Measurements from ENCODE around the gene UBE3B.

Gene UBE3B

DNA sequence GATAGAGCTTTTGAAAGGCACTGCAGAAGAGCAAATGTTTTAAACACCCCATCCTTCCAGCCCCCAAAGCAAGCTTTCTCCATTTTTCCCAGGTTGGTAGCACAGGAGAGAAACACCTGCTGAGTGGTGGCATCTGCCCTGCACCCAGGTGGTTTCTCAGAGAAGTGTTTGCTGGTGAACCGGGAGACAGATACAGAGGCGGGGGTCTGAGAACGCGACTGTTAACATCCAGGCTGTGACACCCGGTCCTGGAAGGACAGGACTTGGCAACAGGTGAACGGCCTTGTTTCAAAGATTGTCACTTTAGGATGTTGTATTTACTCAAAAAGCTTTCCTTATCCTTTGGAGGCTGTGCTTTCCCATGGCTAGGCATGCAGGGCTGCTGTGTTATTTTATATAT lies 77.3 kb downstream of the UBE3B start:
- no peak overlapping the region for H2AK5ac ChIP-seq (ENCODE audit: low read length, severe bottlenecking)
- H4K91ac ChIP-seq (ENCODE audit: low read length) = no peak overlapping the region
- H3K18ac ChIP-seq (ENCODE audit: low read depth in 1 of 2, low read length in 2 of 2) = no peak overlapping the region
- H3K4me1 ChIP-seq (ENCODE audit: control insufficient read depth, insufficient read depth, low read depth, low read length) = peaks cover 22% of the 10 kb centered on the region
- WGBS = 100% methylated on average over 6 of the region's 6 CpGs
- H3K23ac ChIP-seq (ENCODE audit: low read length in 2 of 2) = no peak overlapping the region
- no peak overlapping the region for H3K27ac ChIP-seq (ENCODE audit: low read length, poor library complexity, severe bottlenecking)
- no peak for DNase-seq
- H3K27me3 ChIP-seq (ENCODE audit: control insufficient read depth in 1 of 2, insufficient read depth in 1 of 2, low read length in 2 of 2) = peaks cover 19 to 54% of the 10 kb centered on the region in 2 experiments
- H3K4ac ChIP-seq (ENCODE audit: low read depth in 1 of 2, low read length in 2 of 2) = no peak overlapping the region
- H2BK120ac ChIP-seq (ENCODE audit: low read depth, low read length) = no peak overlapping the region
- no peak overlapping the region for H3K14ac ChIP-seq (ENCODE audit: low read length in 2 of 2)
- H2AFZ ChIP-seq (ENCODE audit: low read depth, low read length) = no peak overlapping the region
- H4K8ac ChIP-seq (ENCODE audit: low read length) = no peak overlapping the region
- H2BK12ac ChIP-seq (ENCODE audit: low read length in 2 of 2) = no peak overlapping the region
- no peak overlapping the region for H3K4me3 ChIP-seq (ENCODE audit: insufficient read depth in 1 of 2, low read depth in 1 of 2, low read length in 2 of 2)
- H2BK15ac ChIP-seq (ENCODE audit: low read depth, poor library complexity, severe bottlenecking) = no peak overlapping the region
- no peak overlapping the region for H2BK5ac ChIP-seq (ENCODE audit: low read depth, low read length, poor library complexity, severe bottlenecking)
- H3K9me3 ChIP-seq (ENCODE audit: control insufficient read depth, low read length) = no peaks in the 10 kb centered on the region
- no peak overlapping the region for H3K9ac ChIP-seq (ENCODE audit: low read length)
- H3K79me1 ChIP-seq (replicated peaks; ENCODE audit: low read length, poor library complexity, severe bottlenecking) = no peaks in the 10 kb centered on the region
- H3K4me2 ChIP-seq (ENCODE audit: low read length, poor library complexity, severe bottlenecking) = no peak overlapping the region
- peaks cover 6% of the 10 kb centered on the region in 2 experiments for H3K36me3 ChIP-seq (ENCODE audit: control insufficient read depth in 1 of 2, insufficient read depth in 2 of 2, low read depth in 1 of 2, low read length in 2 of 2)

- no peak overlapping the region for H4K8ac ChIP-seq (ENCODE audit: low read length)
- no peak overlapping the region for H3K4ac ChIP-seq (ENCODE audit: low read depth in 1 of 2, low read length in 2 of 2)
- H3K36me3 ChIP-seq (ENCODE audit: control insufficient read depth in 1 of 2, insufficient read depth in 2 of 2, low read depth in 1 of 2, low read length in 2 of 2) = peaks cover 6% of the 10 kb centered on the region in 2 experiments
- H3K4me3 ChIP-seq (ENCODE audit: insufficient read depth in 1 of 2, low read depth in 1 of 2, low read length in 2 of 2) = no peak overlapping the region
- no peak overlapping the region for H3K18ac ChIP-seq (ENCODE audit: low read depth in 1 of 2, low read length in 2 of 2)
- H2BK15ac ChIP-seq (ENCODE audit: low read depth, poor library complexity, severe bottlenecking) = no peak overlapping the region
- no peak overlapping the region for H2BK120ac ChIP-seq (ENCODE audit: low read depth, low read length)
- H3K23ac ChIP-seq (ENCODE audit: low read length in 2 of 2) = no peak overlapping the region
- peaks cover 16% of the 10 kb centered on the region for H3K4me1 ChIP-seq (ENCODE audit: control insufficient read depth, insufficient read depth, low read depth, low read length)
- no peak overlapping the region for H2BK5ac ChIP-seq (ENCODE audit: low read depth, low read length, poor library complexity, severe bottlenecking)
- H3K4me2 ChIP-seq (ENCODE audit: low read length, poor library complexity, severe bottlenecking) = no peak overlapping the region
- H3K9me3 ChIP-seq (ENCODE audit: control insufficient read depth, low read length) = no peaks in the 10 kb centered on the region
- no peak overlapping the region for H3K27ac ChIP-seq (ENCODE audit: low read length, poor library complexity, severe bottlenecking)
- no peak overlapping the region for H4K91ac ChIP-seq (ENCODE audit: low read length)
- H2BK12ac ChIP-seq (ENCODE audit: low read length in 2 of 2) = no peak overlapping the region
- no peak for DNase-seq
- no peak overlapping the region for H2AK5ac ChIP-seq (ENCODE audit: low read length, severe bottlenecking)
- H3K79me1 ChIP-seq (replicated peaks; ENCODE audit: low read length, poor library complexity, severe bottlenecking) = no peaks in the 10 kb centered on the region
- H3K14ac ChIP-seq (ENCODE audit: low read length in 2 of 2) = no peak overlapping the region
- no peak overlapping the region for H3K9ac ChIP-seq (ENCODE audit: low read length)
- peaks cover 13 to 45% of the 10 kb centered on the region in 2 experiments for H3K27me3 ChIP-seq (ENCODE audit: control insufficient read depth in 1 of 2, insufficient read depth in 1 of 2, low read length in 2 of 2)
- WGBS = 85% methylated on average over 17 of the region's 18 CpGs
- H2AFZ ChIP-seq (ENCODE audit: low read depth, low read length) = no peak overlapping the region
Observed at GRCh38 chr12:109555431-109556315, 78.2 kb downstream of the UBE3B start.

DNA sequence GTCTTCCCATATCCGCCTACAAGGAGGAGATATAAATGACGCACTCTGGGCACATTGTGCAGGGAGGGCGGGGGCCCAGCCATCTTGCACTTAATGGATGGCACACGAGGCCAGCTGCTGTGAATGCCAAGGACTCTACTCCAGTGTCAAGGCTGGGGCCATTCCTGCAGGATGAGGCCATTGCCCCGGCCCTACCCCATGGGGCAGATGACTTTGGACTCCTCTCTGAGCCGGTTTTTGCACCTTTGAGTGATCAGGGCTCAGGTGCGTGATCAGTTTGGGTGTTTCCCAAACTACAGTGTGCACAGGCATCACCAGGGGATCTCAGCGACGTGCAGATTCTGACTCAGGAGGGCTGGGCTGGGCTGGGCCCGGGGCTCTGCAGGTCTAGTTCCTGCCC lies 79.8 kb downstream of the UBE3B start:
- no peak overlapping the region for H2BK15ac ChIP-seq (ENCODE audit: low read depth, poor library complexity, severe bottlenecking)
- no peak overlapping the region for H3K4ac ChIP-seq (ENCODE audit: low read depth in 1 of 2, low read length in 2 of 2)
- H3K9me3 ChIP-seq (ENCODE audit: control insufficient read depth, low read length) = no peaks in the 10 kb centered on the region

GRCh38 chr12:109557805-109558204 lies 80.4 kb downstream of the UBE3B start:
- H3K4me3 ChIP-seq (ENCODE audit: insufficient read depth in 1 of 2, low read depth in 1 of 2, low read length in 2 of 2) = no peak overlapping the region
- 74% methylated on average over 12 of the region's 12 CpGs for WGBS
- peaks cover 13 to 20% of the 10 kb centered on the region in 2 experiments for H3K36me3 ChIP-seq (ENCODE audit: control insufficient read depth in 1 of 2, insufficient read depth in 2 of 2, low read depth in 1 of 2, low read length in 2 of 2)
- H2AK5ac ChIP-seq (ENCODE audit: low read length, severe bottlenecking) = no peak overlapping the region
- no peak overlapping the region for H4K91ac ChIP-seq (ENCODE audit: low read length)
- no peak overlapping the region for H3K27ac ChIP-seq (ENCODE audit: low read length, poor library complexity, severe bottlenecking)
- H3K27me3 ChIP-seq (ENCODE audit: control insufficient read depth in 1 of 2, insufficient read depth in 1 of 2, low read length in 2 of 2) = peaks cover 13 to 30% of the 10 kb centered on the region in 2 experiments
- H3K4me1 ChIP-seq (ENCODE audit: control insufficient read depth, insufficient read depth, low read depth, low read length) = peaks cover 16% of the 10 kb centered on the region
- no peaks in the 10 kb centered on the region for H3K79me1 ChIP-seq (replicated peaks; ENCODE audit: low read length, poor library complexity, severe bottlenecking)
- no peak overlapping the region for H3K4ac ChIP-seq (ENCODE audit: low read depth in 1 of 2, low read length in 2 of 2)
- H3K9ac ChIP-seq (ENCODE audit: low read length) = no peak overlapping the region
- no peak for DNase-seq
- H2AFZ ChIP-seq (ENCODE audit: low read depth, low read length) = no peak overlapping the region
- H3K9me3 ChIP-seq (ENCODE audit: control insufficient read depth, low read length) = no peaks in the 10 kb centered on the region
- no peak overlapping the region for H2BK12ac ChIP-seq (ENCODE audit: low read length in 2 of 2)
- no peak overlapping the region for H4K8ac ChIP-seq (ENCODE audit: low read length)
- H3K18ac ChIP-seq (ENCODE audit: low read depth in 1 of 2, low read length in 2 of 2) = no peak overlapping the region
- no peak overlapping the region for H2BK120ac ChIP-seq (ENCODE audit: low read depth, low read length)
- H3K4me2 ChIP-seq (ENCODE audit: low read length, poor library complexity, severe bottlenecking) = no peak overlapping the region
- H3K23ac ChIP-seq (ENCODE audit: low read length in 2 of 2) = no peak overlapping the region
- no peak overlapping the region for H2BK15ac ChIP-seq (ENCODE audit: low read depth, poor library complexity, severe bottlenecking)
- H2BK5ac ChIP-seq (ENCODE audit: low read depth, low read length, poor library complexity, severe bottlenecking) = no peak overlapping the region
- no peak overlapping the region for H3K14ac ChIP-seq (ENCODE audit: low read length in 2 of 2)

More for the DNA sequence above, 79.8 kb downstream of the UBE3B start:
- Histone ChIP-seq H2AFZ (ENCODE audit: low read depth, low read length) (no peak overlapping the region), H3K36me3 (ENCODE audit: control insufficient read depth in 1 of 2, insufficient read depth in 2 of 2, low read depth in 1 of 2, low read length in 2 of 2) (peaks cover 7 to 14% of the 10 kb centered on the region in 2 experiments), H4K91ac (ENCODE audit: low read length) (no peak overlapping the region), H3K18ac (ENCODE audit: low read depth in 1 of 2, low read length in 2 of 2) (no peak overlapping the region), H3K27ac (ENCODE audit: low read length, poor library complexity, severe bottlenecking) (no peak overlapping the region), H4K8ac (ENCODE audit: low read length) (no peak overlapping the region), H2AK5ac (ENCODE audit: low read length, severe bottlenecking) (no peak overlapping the region), H2BK12ac (ENCODE audit: low read length in 2 of 2) (no peak overlapping the region), H3K27me3 (ENCODE audit: control insufficient read depth in 1 of 2, insufficient read depth in 1 of 2, low read length in 2 of 2) (peaks cover 13 to 35% of the 10 kb centered on the region in 2 experiments), H2BK5ac (ENCODE audit: low read depth, low read length, poor library complexity, severe bottlenecking) (no peak overlapping the region), H3K79me1 (replicated peaks; ENCODE audit: low read length, poor library complexity, severe bottlenecking) (no peaks in the 10 kb centered on the region), H3K14ac (ENCODE audit: low read length in 2 of 2) (no peak overlapping the region), H2BK120ac (ENCODE audit: low read depth, low read length) (no peak overlapping the region), H3K4me2 (ENCODE audit: low read length, poor library complexity, severe bottlenecking) (no peak overlapping the region), H3K23ac (ENCODE audit: low read length in 2 of 2) (no peak overlapping the region), H3K4me3 (ENCODE audit: insufficient read depth in 1 of 2, low read depth in 1 of 2, low read length in 2 of 2) (no peak overlapping the region), H3K4me1 (ENCODE audit: control insufficient read depth, insufficient read depth, low read depth, low read length) (peaks cover 16% of the 10 kb centered on the region), H3K9ac (ENCODE audit: low read length) (no peak overlapping the region)
- WGBS = 97% methylated on average over 10 of the region's 10 CpGs
- no peak for DNase-seq

Measured in mesenchymal stem cell (in vitro differentiated cells and primary cell).